Activated CD4-positive, alpha-beta T cell treated with anti-CD3 and anti-CD28 coated beads, Interleukin-2, amount 50 U/mL, for 24 hours (primary cell): ENCODE measurements around the gene PHIP.

Source experiments
- DNase-seq, 2 donors: peaks; one replicate each; pipeline ENCODE4 v3.0.0-alpha.2; 2020; ENCODE audit warnings: low read depth in 1 of 2, low spot score in 1 of 2

PHIP gene

DNA sequence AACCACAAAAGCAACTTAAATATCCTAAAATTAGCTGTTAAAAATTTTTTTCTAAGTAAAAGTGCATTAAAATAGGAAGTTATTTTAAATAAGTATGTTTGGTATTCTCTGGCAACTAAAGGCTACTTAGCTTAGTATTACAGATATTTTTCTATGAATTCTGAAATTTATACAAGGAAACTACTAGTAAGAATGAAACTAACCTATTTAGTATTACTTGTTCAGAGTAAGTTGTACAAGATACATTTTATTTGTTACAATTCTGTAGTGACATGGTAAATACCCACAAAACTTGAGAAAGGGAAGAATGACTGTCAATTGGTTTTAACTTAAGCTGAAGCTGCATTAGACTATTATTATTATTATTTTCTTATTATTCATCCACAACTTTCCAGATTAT, 6.5 kb downstream of the PHIP start:
- no peak for DNase-seq

DNA sequence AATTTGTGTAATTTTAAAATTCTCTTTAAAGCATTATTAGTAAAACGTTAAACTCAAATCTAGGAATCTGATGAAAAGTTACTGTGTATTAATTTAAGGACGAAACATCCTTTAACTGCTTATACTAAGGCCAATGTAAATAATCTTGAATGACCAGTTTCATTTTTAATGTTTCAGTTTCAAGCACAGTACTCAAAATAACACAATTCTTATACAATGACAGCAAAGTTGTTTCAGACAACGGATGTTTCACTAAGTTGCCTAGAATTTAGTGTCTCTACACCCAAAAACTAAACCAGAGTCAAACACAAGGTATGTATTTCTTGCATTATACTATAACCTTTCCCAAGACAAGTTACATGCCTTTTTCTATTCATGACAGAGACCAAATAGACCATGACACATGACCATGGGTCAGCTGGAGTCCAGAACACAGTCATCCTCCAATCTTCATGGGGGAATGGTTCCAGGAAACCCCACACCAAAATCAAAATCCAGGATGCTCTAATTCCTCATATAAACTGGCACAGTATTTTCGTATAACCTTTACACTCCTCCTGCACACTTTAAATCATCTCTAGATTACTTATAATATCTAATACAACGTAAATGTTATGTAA, 7.7 kb downstream of the PHIP start:
- DNase-seq: no peak

DNA sequence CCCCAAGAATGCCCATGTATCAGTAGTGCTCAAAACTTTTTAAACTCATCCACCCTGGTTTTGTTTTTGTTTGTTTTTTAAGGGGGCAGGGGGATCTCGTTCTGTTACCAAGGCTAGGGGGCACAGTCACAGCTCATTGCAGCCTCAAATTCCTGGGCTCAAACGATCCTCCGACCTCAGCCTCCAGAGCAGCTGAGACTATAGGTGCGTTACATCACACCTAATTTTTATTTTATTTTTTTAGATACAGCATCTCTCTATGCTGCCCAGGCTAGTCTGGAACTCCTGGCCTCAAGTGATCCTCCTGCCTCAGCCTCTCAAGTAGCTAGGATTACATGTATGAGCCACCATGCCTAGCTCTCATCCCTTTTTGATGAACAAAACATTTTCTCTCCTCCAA, 11.2 kb downstream of the PHIP start:
- no peak for DNase-seq

DNA sequence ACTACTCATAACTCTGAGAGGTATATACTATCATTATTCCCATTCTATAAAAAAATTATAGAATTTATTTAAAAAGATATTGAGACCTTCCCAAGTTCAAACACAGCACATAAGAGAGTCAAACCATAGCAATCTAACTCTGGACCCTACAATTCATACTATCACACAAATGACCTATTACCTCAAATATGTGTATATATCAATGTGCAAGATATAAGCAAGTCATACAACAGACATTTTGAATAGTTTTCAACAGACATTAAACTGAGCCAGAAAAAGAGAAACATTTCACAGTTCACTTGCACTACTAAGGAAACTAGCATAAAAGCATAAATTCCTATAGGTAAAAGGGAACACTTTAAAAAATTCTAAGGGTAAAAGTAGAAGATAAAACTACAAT, 11.7 kb downstream of the PHIP start:
- no peak for DNase-seq

DNA sequence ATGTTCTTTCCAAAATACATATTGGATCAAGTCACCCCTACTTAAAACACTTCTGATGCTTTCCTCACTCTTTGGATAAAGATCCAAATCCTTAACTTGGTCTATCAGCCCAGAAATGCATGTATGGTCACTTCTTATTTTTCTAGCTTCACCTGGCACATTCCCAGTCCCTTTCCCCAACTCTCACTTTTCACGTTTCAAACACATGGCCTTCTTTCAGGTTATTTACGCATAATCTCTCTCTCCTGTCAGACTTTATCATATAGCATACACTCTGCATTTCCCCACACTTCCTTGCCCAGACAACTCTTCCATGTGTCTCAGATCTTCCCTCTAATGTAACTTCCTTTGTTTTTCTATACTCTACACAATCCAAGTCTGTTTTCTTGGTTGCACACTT, 12.8 kb downstream of the PHIP start:
- DNase-seq: no peak

DNA sequence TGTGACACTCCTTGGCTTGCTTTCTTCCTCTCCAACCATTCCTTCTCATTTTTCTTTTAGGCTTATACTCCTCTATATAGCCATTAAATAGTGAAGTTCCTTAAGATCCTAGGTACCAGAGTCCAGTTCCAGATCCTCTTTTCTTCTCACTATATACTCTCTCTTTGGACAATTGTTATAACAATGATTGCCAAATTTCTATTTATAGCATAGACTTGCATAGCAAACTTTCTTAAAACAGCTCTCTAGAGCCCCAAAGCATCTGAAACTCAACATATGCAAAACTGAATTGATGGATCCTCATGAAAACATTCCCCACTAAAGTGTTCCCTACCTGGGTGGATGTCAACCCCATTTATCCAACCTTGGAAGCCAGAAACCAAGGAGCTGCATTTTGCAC, 13.4 kb downstream of the PHIP start:
- DNase-seq: no peak

DNA sequence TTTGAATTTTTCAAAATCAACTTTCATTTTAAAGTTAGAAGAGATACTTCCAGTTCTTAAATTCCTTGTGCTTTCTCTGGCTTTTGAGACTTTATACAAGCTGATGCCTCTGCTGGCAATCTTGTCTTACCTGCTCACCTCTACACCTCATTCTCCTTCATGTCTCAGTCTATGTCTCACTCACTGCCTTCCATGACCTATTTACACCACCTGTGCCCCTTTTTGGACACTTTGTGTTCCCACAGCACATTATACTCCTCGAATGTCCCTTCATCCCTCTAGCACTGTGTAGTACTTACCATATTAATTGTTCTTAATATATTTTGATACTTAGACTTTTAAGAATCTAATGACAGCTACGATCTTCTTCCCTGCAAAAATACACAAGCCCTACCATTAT, 15.3 kb downstream of the PHIP start:
- DNase-seq: no peak

DNA sequence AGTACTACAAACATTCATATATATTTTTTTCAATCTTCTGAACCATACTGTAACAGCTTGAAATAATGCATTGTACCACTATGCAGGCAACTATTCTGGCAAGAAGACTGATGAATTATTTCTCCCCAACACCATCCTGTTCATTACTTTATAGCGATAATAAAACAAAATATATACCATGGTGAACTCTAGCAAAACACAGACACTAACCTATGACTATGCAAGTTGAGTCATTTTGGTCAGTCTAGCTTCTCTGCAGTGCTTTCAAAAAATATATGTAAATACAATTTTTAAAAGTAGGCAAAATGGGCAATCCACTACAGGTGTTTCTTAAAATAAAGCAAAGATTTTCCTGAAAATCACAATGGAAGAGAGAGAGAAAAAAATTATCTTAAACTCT, 20.3 kb downstream of the PHIP start:
- DNase-seq: no peak

DNA sequence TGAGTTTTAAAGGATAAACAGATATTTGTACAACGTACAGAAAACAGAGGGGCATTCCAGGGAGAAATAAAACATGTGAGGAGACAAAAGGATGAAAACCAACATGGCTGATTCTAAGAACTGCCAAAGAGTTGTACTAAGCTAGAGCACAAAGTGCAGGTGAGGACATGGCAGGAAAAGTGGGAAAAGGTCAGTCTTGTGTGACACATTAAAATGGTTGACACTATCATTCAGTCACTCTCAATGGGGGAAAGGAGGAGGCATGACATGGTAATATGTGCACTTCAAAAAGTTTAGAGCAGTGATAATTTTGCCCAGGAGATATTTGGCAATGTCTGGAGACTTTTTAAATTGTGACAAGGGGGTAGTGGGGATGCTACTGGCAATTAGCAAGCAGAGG, 21.8 kb downstream of the PHIP start:
- no peak for DNase-seq

DNA sequence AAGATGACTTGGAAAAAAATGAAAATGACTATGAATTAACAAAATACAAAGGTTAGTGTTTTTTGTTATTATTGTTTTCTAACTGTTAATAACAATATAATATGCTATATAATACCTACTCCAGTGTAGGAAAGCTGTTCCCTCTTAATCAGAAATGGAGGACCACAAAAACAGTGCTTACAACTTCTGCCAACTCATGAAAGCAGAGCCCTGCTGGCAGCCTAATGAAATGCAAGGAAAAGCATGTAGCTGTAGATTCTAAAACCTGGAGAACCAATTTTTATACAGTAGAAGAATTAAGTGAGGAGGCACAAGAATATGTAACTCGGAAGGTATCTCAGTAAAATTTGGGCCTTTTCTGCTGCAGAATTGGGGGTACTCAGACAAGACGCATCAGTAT, 29.4 kb downstream of the PHIP start:
- DNase-seq: no peak

DNA sequence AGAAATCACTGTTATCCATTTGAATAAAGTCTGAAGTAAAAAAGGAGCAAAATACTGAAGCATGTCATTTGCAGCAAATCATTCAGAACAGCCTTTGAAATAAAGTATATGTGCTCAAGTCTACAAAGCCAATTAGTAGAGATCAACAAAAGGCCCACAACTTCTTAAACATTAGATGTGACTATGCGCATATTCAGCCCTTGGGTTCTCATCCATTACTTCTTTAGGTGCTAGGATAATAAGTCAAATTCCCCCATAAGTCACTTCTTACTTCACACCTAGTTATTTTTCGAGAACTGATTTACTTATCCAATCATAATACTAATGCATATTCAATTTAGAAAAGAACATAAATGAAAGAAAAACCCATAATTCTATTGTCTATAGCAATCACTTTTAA, 31.0 kb downstream of the PHIP start:
- DNase-seq: no peak

DNA sequence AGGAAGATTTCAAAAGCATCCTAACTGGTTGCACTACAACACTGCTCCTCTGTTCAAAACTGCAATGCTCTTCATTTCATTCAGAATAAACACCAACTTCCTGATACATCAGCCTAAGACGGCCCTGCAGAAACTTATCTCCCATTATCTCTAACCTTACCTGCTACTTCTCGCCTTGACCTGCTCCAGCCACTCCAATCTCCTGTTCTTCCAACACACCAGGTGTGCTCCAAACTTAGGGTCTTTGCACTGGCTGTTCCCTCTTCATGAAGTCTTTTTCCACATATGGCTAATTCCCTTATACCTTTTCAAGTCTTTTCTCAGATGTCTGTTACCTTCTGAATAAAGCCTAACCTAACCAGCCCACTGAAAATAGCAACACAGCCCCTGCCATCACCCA, 32.1 kb downstream of the PHIP start:
- no peak for DNase-seq

DNA sequence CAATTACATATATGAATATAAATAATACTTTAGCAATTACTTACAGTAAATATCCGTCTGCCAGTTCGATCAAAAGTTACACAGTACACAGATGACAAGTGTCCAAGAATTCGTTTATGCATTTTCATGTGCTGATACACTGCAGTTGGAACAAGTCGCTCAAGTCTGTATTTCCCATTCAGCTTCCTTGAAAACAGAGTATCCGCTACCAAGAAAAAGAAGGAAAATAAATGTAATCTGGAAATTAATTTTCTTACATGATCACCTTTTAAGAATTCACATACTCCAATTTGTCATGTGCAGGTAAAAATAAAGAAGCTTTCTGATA, 35.3 kb downstream of the PHIP start:
- no peak for DNase-seq

DNA sequence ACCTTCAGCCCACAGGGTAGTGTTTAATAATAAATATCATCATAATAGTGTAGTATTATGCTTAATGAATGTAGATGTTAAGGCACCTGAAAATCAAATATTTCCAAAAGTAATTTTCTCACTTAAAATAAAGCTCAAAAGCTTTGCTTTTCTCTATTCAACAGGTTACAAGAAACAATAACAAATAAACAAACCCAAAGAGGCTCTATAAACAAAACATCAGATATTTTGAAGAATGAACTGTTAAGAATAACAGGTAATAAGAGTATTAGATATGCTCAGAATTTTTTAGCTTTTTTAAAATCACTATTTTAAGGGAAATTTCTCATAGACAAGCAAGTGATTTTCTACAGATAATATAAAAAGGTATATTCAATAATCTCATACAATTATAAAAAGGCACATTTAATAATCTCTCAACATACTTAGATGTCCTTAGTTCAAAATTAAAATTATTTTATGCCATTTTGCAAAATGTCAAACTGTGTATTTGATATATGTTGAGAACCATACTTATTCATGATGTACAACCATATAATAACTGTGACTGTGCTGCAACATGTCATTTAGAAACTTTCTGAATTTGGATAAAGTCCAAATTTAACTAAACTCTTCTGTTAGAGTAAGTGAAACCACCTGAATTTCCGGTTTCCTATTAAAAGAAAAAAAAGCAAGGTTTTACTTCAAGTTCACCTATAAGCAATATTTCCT, 35.8 kb downstream of the PHIP start:
- no peak for DNase-seq

DNA sequence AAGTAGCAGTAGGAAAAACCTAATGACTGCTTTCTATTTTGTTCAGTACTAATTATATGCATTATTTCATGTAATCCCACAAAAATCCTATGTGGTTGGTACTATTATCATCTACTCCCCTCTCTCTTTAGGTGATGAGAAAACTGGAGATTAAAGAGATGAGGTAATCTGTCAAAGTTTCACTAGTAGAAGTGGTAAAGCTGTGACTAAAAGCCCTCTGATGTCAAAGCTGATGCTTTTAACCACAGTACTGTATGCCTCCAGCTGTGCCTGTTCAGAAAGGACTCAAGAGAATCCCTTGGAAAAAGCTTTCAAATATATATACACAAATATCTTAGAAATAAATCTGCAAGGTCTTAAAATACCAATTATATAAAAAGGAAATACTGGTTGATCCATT, 38.0 kb downstream of the PHIP start:
- DNase-seq: no peak

DNA sequence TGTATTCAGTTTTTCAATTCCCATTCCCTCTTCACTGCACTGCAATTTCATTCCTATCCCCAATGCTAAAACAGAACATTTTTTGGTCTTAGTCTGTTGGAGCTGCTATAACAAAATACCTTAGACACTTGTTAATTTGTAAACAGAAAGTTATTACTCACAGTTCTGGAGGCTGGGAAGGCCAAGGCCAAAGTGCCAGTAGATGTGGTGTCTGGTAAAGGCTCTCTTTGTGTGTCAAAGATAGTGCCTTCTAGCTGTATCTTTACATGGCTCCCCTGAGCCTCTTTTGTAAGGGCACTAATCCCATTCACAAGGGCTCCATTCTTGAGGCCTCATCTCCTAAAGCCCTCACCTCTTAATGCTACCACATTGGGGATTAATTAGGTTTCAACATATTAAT, 40.0 kb downstream of the PHIP start:
- DNase-seq: no peak

DNA sequence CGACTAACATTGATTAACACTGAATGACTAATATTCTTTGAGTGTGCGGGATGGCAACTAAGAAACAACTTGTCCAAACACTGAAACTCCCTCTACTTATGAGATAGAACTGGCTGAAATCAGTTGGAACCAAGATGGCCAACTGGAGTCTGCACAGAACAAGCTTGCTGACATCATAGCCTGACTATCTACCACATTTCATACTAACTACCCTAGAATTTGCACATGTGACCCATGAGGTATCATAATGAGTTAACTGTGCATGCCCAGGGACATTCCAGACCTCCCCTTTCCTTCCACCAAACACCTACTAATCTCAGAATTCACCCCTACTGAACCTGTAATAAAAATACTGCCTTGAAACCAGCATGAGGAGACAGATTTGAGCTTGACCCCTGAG, 43.2 kb downstream of the PHIP start:
- DNase-seq: no peak

DNA sequence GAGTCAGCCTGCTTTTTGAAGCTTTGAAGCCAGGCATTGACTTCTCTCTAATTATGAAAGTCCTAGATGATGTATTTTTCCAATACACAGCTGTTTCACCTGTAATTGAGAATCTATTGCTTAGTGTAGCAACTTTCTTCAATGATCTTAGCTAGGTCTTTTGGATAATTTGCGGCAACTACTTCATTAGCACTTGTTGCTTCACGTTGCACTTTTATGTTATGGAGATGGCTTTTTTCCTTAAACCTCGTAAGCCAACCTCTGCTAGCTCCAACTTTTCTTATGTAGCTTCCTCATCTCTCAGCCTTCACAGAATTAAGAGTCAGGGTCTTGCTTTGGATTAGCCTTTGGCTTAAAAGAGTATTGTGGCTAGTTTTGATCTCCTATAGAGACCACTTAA, 44.8 kb downstream of the PHIP start:
- DNase-seq: no peak

DNA sequence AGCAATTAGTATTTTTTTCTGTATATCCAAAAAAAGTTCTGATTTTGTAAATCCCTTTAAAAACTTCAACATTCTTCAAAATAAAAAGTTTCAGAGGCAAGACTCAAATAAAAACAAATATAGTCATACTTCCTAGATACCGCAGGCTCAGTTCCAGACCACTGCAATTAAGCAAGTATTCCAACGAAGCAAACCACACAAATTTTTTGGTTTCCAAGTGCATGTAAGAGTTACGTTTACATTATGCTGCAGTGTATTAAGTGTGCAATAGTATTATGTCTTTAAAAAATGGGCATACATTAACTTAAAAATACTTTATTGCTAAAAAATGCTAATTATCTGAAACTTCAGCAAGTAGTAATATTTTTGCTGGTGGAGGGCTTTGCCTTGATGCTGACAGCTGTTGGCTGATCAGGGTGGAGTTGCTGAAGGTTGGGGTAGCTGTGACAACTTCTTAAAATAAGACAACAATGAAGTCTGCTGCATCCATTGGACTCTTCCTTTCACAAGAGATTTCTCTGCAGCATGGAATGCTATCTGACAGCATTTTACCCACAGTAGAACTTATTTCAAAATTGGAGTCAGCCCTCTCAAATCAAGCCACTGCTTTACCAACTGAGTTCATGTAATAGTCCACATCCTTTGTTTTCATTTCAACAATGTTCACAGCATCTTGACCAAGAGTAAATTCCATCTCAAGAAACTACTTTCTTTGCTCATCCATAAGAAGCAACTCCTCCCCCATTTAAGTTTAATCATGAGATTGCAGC, 46.0 kb downstream of the PHIP start:
- no peak for DNase-seq

DNA sequence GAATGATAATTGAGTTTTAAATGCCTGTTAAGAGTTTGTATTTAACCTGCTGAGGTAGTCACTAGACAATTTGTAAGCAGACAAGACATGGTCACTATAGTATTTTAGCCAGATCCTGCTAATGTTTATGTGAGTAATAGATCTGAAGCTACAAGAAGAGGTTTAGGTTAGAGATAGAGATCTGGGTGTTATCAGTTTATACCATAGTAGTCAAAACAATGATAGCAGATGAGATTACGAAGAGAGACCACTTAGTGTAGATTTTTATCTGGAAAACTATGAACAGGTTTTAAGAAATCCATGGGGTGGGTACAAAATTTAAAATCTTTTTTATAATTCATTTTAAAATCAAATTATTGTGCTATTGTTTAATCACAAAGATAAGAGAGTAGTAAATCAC, 47.5 kb downstream of the PHIP start:
- no peak for DNase-seq

DNA sequence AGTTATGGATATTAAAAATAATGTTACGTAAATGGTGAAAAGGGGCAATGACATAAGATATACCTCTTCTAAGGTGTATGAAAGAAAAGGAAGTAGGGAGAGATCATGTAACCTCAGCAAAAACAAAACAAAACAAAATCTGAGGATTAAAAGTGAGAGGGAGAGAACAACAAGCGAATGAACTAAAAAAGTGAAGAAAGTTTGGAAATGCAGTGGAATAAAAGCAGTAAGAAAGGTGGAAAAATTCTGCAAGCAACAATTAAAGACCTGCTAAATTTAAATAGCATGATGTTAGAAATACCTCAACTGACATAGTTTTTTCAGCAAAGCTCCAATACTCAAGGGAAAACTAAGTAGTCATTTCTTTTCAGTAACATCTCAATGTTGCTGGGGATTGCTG, 48.0 kb downstream of the PHIP start:
- DNase-seq: no peak

DNA sequence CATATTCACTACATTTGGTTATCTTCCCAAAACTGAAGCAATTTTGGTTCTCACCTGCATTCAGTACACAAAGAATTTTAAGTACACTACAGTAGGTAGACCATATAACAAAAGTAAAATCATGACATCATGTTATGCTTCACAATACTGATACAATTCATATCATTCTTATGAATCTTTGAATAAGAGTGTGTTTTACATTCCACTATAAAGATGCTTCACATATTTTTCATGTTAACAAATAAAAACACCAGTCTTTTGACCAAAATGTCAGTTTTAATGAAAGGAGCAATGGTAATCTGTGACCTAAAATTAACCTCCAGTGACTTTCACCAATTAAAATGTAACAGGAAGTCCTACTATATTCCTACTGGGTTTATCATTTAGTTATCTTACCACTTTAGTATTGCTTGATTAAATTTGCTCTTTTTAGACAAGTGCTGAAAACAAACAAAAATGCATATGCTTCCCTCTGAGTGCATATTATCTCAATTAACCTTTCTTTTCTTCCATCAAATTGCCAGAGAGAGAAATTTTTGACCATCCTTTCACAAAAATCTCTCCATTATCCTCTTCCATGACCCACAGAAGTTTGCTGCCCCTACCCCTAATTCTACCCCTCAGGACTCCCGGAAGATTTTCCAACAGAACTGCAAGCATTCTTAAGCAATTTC, 49.3 kb downstream of the PHIP start:
- no peak for DNase-seq
